ENCODE measurements around the gene IER2.

IER2 gene

DNA sequence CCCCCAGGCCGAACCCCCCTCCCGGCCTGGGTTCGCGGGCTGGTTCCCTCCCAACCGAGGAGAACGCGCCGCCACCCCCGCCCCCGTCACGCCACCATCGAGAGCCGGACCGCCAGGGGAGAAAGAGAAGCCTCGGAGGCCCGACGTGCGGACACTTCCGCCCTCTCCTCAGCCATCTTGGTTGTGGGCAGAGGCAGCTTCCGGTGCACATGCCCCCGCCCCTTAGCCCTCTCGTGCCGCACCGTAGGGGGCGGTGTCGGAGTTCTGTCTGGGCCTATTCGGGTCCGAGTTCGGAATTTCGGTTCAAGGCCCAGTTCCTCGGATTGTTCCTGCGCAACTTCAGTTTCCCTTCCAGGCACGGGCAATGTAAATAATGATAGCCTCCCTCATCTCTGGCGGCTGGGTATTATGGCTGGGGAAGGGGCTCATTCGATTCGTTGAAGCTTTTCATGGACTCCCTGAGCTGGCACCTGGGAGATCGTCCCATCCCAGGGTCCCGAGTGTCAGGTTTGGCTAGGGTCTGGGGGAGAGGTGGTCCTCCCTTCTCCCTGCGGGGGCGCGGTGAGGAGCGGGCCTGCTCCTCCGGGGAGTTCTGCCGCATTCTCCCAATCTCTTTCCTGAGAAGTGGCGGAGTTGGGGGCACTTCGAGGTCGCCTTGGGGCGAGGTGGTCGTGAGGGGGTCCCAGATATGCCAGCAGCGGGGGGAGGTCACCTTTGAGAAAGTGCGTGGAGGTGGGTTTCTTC, at the start of gene IER2, which contains the start of gene STX10:
Gene IER2 (plus strand): TSS at position 225 of the 744 bp plus-strand sequence. CDS start 2,776 bp downstream, outside the sequence.
Gene STX10 (minus strand): TSS at position 189 of the 744 bp plus-strand sequence. CDS start 202 bp downstream, outside the sequence.
- peaks cover 5% of the 10 kb centered on the region for H3K4me1 ChIP-seq

DNA sequence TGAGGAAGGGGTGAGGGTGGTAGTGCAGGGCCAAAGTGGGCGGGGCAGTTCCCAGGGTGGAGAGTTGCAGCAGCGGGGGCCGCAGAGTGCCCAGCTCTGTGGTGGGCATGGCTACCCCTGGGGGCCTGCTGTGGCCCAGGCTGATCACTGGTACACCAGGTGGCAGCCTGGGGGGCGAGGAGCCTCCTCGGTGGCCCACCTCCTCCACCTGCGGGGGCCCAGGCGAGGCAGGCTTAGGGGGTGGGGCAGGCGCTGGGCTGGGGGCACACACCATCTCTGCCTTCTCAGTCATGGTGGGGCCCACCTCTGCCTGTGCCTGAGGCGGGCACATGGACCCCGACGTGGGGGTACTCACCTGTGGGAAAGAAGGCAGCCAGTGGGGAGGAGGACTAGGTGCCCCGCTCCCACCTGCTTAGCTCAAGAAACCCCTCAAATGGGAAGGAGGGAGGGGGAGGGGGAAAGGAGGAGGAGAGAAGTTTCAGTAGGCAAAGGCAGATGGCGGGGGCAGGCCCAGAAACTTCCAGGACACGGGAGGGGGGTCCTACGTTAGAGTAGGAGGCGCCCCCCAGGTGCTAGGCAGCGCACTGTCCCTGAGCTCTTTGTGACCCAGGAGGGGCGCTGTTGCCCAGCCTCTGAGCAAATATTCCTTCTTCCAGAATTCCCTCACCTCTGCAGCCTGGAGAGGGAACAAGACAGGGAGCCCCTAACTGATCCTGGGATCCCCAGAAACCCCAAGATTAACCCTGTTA, 49.2 kb upstream of the IER2 start:
- in situ Hi-C loops (cut with MboI; ENCODE audit: low sequenced_read_pairs), result no loop called here
- 0 out of 2 replicates have a peak, but pooled peaks cover 3% of the 10 kb centered on the region for H3K4me1 ChIP-seq

More for the DNA sequence above, at the start of gene IER2, which contains the start of gene STX10:
- Histone ChIP-seq H3K27me3 (ENCODE audit: low read depth) (no peaks in the 10 kb centered on the region), H3K9me3 (no peaks in the 10 kb centered on the region), H3K4me3 (peak within 1 kb of the TSS; percentile 97), H3K36me3 (replicated peaks) (peaks cover 16% of the 10 kb centered on the region)
- peak; percentile 94 for DNase-seq (ENCODE audit: low spot score in 2 of 2)
- in situ Hi-C loops (cut with MboI; ENCODE audit: low sequenced_read_pairs), result loop anchor here (25.0 kb wide), 1 partner anchor 862 kb away; the partner anchor contains the start of gene RFX1

DNA sequence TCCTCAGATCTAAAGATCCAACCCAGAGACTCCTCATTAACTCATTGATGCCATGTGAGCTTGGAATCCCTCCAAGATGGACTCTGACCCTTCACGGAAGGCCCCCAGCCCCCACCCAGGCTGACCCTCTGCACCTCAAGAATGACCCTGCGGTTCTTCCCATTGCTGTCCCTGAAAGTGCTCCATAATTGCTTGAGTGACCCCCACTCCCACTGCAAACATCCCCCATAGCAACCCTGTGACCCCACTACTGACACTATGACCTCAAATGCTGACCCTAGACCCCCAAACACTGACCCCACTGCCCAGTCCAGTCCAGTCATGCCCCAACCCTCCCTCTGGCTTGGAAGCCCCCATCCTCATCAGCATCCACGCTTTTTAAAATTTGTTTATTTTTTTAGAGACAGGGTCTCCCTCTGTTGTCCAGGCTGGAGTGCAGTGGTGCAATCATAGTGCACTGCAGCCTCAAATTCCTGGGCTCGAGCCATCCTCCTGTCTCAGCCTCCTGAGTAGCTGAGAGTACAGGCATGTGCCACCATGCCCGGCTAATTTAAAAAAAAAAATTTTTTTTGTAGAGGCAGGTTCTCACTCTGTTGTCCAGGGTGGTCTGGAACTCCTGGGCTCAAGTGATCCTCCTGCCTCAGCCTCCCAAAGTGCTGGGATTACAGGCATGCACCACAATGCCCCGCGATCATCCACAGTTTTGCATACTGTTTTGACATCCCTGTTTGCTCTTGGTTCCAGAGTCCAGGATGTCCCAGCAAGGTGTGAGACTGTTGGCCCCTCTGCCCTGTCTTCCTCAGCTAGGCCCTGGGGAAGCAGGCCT, 48.4 kb upstream of the IER2 start:
- Histone ChIP-seq H3K4me1 (0 out of 2 replicates have a peak, but pooled peaks cover 3% of the 10 kb centered on the region), H3K4me3 (peak overlapping the region; percentile 21)

More for the DNA sequence above, 49.2 kb upstream of the IER2 start:
- Histone ChIP-seq H3K27me3 (ENCODE audit: low read depth) (0 out of 2 replicates have a peak, but pooled peaks cover 3% of the 10 kb centered on the region), H3K36me3 (replicated peaks) (peaks cover 6% of the 10 kb centered on the region), H3K4me3 (no peak overlapping the region), H3K9me3 (no peaks in the 10 kb centered on the region)
- DNase-seq (ENCODE audit: low spot score in 2 of 2), result no peak

GRCh38 chr19:13102416-13102665, 47.9 kb upstream of the IER2 start:
- 0 out of 2 replicates have a peak, but pooled peaks cover 3% of the 10 kb centered on the region for H3K27me3 ChIP-seq (ENCODE audit: low read depth)
- 0 out of 2 replicates have a peak, but pooled peaks cover under 1% of the 10 kb centered on the region for H3K4me1 ChIP-seq
- no peak for DNase-seq (ENCODE audit: low spot score in 2 of 2)
- peak overlapping the region; percentile 21 for H3K4me3 ChIP-seq
- in situ Hi-C loops (cut with MboI; ENCODE audit: low sequenced_read_pairs), result no loop called here
- H3K36me3 ChIP-seq (replicated peaks), result peaks cover 9% of the 10 kb centered on the region
- no peaks in the 10 kb centered on the region for H3K9me3 ChIP-seq

More for the DNA sequence above, 48.4 kb upstream of the IER2 start:
- peaks cover 6% of the 10 kb centered on the region for H3K36me3 ChIP-seq (replicated peaks)
- in situ Hi-C loops (cut with MboI; ENCODE audit: low sequenced_read_pairs), result no loop called here
- H3K27me3 ChIP-seq (ENCODE audit: low read depth), result 0 out of 2 replicates have a peak, but pooled peaks cover 3% of the 10 kb centered on the region
- no peaks in the 10 kb centered on the region for H3K9me3 ChIP-seq
- no peak for DNase-seq (ENCODE audit: low spot score in 2 of 2)

DNA sequence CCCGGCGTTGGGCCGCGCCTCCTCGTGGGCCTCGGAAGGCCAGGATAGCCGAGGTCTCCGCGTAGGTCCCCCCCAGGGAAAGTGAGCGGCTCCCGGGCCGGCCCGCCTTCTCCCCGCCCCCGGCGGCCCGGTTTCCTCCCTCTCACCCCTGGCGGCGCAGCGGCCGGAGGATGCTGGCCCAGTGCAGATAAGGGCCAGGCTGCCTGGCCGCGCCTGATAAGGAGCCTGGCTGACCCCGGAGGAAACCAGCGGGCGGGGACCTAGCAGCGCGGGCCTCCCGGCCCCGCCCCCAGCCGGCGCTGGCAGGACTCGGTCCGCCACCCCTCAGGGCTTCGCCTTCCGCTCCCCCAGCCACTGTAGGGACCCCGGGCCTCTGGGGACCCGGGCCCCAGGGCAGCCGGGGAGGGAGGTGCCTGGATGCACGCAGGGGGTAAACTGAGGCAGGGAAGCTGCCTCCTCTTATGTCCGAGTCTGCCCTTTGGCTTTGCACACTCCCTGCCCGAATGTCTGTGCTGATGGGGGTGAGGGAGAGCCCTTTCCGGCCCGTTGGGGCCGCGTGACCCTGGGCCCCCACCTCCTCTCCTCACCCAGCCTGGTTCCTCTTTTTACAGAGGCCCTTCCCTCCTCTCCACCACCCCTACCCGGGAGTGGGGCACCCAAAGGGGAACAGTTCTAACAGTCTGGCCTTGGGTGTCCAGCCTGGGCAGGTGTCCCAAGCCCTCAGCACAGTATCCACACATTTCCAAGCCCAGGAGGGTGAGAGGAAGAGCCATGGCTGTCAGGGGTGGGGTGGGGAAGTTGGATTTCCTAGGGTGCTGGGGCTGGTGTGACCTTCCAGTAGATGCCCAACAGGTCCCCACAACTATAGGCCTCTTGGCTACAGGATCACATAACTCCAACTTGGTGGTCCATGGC, 47.3 kb upstream of the IER2 start, which contains the start of gene LYL1:
Gene LYL1 (minus strand): TSS at position 193 of the 915 bp plus-strand sequence. CDS start 1,687 bp downstream, outside the sequence.
- Histone ChIP-seq H3K4me3 (peak within 1 kb of the TSS; percentile 21), H3K27me3 (ENCODE audit: low read depth) (0 out of 2 replicates have a peak, but pooled peaks cover 3% of the 10 kb centered on the region), H3K36me3 (replicated peaks) (peaks cover 11% of the 10 kb centered on the region), H3K4me1 (no peaks in the 10 kb centered on the region), H3K9me3 (no peaks in the 10 kb centered on the region)
- in situ Hi-C loops (cut with MboI; ENCODE audit: low sequenced_read_pairs), result no loop called here
- peak in 1 of 2 experiments; percentile 54 for DNase-seq (ENCODE audit: low spot score in 2 of 2)

DNA sequence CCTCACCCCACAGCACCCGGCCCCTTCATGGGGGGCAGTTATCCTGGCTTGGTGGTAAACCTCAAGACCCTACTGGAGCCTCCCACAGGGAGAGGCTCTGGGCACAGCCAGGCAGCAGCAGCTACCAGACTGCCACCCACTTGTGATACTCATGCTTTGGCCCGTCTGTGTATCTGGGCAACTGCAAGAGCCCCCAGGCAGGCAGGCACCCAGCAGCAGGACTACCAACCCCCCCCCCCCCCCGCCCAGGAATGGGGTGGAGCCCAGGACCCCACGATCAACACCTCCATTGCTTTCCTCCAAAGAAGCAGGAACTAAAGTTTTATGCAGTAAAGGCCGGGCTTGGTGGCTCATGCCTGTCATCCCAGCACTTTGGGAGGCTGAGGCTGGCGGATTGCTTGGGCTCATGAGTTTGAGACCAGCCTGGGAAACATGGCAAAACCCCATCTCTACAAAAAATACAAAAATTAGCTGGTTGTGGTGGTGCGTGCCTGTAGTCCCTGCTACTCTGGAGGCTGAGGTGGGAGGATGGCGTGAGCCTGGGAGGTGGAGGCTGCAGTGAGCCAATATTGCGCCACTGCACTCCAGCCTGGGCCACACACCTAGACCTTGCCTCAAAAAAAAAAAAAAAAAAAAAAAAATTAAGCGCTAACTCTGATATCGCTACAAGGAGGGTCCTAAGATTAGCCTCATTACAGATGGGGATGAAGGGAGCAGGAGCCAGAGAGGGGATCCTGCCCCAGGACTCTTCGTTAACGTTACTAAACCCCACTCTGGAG, 46.4 kb upstream of the IER2 start:
- no peaks in the 10 kb centered on the region for H3K4me1 ChIP-seq
- DNase-seq (ENCODE audit: low spot score in 2 of 2), result no peak
- H3K36me3 ChIP-seq (replicated peaks), result peaks cover 11% of the 10 kb centered on the region
- H3K27me3 ChIP-seq (ENCODE audit: low read depth), result 0 out of 2 replicates have a peak, but pooled peaks cover 2% of the 10 kb centered on the region
- no peaks in the 10 kb centered on the region for H3K9me3 ChIP-seq
- in situ Hi-C loops (cut with MboI; ENCODE audit: low sequenced_read_pairs), result no loop called here
- no peak overlapping the region for H3K4me3 ChIP-seq

GRCh38 chr19:13104360-13104847, 45.8 kb upstream of the IER2 start:
- no peak overlapping the region for H3K4me3 ChIP-seq
- H3K27me3 ChIP-seq (ENCODE audit: low read depth), result no peaks in the 10 kb centered on the region
- no peaks in the 10 kb centered on the region for H3K9me3 ChIP-seq
- in situ Hi-C loops (cut with MboI; ENCODE audit: low sequenced_read_pairs), result no loop called here
- H3K36me3 ChIP-seq (replicated peaks), result peaks cover 16% of the 10 kb centered on the region
- peak in 1 of 2 experiments; percentile 75 for DNase-seq (ENCODE audit: low spot score in 2 of 2)
- no peaks in the 10 kb centered on the region for H3K4me1 ChIP-seq

DNA sequence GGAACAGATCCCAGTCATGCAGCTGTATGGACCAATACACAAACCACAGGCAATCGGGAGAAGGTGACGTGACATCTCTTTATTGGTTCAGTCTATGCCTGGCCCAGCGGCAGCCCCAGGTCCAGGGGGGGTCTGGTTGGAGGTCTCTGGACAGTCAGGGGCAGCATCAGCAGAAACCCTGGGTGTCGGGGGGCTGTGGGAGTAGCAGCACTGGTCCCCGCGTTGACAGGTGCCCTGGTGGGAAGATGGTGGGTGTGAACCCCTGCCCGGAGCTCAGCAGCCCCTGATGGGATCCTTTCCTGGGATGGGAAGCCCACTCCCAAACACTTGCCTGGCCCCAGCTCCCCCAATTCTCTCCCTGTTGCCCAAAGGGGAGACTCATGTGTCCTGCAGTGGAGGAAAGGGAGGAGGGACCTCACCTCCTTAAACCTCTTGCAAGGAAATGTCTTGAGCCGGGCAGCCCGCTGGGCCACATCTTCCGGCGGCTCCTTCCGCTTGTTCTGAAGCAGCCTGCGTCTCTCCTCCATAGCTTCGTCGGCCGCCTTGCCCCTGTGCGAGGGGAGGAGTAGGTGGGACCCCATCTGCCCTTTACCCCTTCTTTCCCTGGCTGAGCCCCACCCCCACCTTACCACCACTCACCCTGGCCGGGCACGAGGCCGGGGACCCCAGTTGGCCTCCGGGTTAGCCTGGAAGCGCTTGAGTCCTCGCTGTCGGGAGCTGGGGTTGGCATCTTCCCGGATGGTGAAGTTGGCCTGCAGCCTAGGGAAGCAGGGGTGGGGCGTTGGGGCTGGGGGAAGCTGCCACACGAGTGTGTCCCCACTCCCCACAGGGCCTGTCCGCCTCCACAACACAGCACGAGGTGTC, 45.1 kb upstream of the IER2 start:
- Histone ChIP-seq H3K4me3 (no peak overlapping the region), H3K4me1 (no peaks in the 10 kb centered on the region), H3K36me3 (replicated peaks) (peaks cover 20% of the 10 kb centered on the region), H3K9me3 (no peaks in the 10 kb centered on the region), H3K27me3 (ENCODE audit: low read depth) (no peaks in the 10 kb centered on the region)
- in situ Hi-C loops (cut with MboI; ENCODE audit: low sequenced_read_pairs), result no loop called here
- no peak for DNase-seq (ENCODE audit: low spot score in 2 of 2)

GRCh38 chr19:13109361-13110098, 40.7 kb upstream of the IER2 start:
- Histone ChIP-seq H3K4me3 (no peak overlapping the region), H3K4me1 (no peaks in the 10 kb centered on the region), H3K9me3 (no peaks in the 10 kb centered on the region), H3K27me3 (ENCODE audit: low read depth) (no peaks in the 10 kb centered on the region), H3K36me3 (replicated peaks) (peaks cover 44% of the 10 kb centered on the region)
- in situ Hi-C loops (cut with MboI; ENCODE audit: low sequenced_read_pairs), result no loop called here
- DNase-seq (ENCODE audit: low spot score in 2 of 2), result no peak

DNA sequence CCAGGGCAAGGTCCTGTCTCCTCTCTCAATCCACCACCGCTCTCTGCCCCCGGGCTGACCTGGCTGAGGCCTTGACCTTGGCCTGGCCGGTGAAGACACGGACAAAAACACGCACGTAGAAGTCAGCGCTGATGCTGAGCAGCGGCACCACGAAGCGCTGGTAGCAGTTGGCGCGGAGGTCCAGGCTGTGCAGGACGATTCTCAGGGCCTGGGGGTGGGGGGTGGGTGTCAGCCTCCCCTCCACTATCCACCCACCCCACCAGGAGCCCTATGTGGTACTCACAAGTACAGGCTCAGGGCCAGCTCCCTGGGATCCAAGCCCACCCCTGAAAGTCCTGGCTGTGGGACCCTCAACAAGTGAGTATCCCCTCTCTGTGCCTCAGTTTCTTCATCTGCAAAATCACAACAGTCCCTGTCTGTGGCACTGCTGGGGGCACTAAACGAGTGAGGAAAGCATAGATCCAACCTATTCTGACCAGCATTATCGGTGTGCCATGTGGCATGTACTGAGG, 40.1 kb upstream of the IER2 start:
- Histone ChIP-seq H3K36me3 (replicated peaks) (peaks cover 43% of the 10 kb centered on the region), H3K27me3 (ENCODE audit: low read depth) (no peaks in the 10 kb centered on the region), H3K4me1 (no peaks in the 10 kb centered on the region), H3K9me3 (no peaks in the 10 kb centered on the region), H3K4me3 (no peak overlapping the region)
- in situ Hi-C loops (cut with MboI; ENCODE audit: low sequenced_read_pairs), result no loop called here
- no peak for DNase-seq (ENCODE audit: low spot score in 2 of 2)
